ENCODE data around the gene LPAR2. TPM values are rescaled to one million over a fixed set of nuclear protein-coding genes. Genes with fewer than 3 reads are reported as not detected.
"Not testable (repeated sequence)": the region's sequence is repeated elsewhere in the genome, so short reads cannot be mapped to it uniquely, and the experiment has no call there.

LPAR2 gene
- total RNA-seq, 3 donors from 2014 or later, result 10.9 to 30.0 (median 17.1) TPM

DNA sequence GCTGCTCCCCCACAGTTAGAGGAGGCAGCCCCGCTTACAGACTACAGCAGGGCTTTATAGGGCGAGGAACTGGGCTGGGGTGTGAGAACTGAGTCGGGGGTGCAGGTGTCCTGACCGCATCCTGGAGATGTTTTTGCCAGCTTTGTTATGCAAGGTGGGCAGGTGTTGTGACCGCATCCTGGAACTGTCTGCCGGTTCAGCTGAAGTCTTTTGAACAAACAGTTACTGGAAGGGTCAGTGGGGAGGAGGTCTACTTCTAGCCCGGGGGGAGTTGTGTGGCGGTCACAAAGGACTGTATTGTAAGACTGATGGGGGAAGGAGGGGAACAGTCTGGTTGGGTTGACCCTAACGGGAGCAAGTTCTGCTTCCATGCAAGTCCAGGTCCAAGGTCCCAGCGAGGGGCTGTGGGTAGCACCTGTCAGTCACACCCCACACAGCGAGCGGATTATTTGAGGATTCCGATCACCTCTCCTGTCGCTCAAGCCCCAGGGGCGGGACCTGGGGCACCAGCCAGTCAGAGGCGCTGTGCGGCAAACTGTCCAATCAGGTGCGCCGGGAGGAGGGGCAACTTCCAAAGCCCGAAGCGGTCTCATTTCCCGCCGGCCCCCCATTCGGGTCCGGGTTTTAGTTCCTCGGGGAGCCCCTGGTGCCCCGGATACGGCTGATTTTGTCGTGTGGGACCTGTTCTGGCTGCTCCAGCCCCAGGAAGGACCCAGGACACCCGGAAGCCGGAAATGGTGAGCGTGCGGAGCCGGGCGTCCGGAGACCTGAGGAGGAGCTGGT, 40.4 kb upstream of the LPAR2 start, which contains the start of gene ZNF101:
Gene ZNF101 (plus strand): TSS at position 610 of the 783 bp plus-strand sequence. CDS start 125 bp downstream, at position 735.
- ATAC-seq, result peak; percentile 81
- Histone ChIP-seq H3K36me3 (ENCODE audit: low read depth) (no peaks in the 10 kb centered on the region), H3K4me3 (peak within 1 kb of the TSS; percentile 86), H3K4me1 (ENCODE audit: low read depth) (peaks cover 6% of the 10 kb centered on the region), H3K9me3 (no peaks in the 10 kb centered on the region)
- TF ChIP-seq, protein P1, sequence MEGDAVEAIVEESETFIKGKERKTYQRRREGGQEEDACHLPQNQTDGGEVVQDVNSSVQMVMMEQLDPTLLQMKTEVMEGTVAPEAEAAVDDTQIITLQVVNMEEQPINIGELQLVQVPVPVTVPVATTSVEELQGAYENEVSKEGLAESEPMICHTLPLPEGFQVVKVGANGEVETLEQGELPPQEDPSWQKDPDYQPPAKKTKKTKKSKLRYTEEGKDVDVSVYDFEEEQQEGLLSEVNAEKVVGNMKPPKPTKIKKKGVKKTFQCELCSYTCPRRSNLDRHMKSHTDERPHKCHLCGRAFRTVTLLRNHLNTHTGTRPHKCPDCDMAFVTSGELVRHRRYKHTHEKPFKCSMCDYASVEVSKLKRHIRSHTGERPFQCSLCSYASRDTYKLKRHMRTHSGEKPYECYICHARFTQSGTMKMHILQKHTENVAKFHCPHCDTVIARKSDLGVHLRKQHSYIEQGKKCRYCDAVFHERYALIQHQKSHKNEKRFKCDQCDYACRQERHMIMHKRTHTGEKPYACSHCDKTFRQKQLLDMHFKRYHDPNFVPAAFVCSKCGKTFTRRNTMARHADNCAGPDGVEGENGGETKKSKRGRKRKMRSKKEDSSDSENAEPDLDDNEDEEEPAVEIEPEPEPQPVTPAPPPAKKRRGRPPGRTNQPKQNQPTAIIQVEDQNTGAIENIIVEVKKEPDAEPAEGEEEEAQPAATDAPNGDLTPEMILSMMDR (IDR thresholded peaks at IDR 0.05), result no peak
- intact Hi-C loops (cut with DNase I, micrococcal nuclease), result no loop called here
- DNase-seq, result peak; percentile 94 to 97 (median 95)

DNA sequence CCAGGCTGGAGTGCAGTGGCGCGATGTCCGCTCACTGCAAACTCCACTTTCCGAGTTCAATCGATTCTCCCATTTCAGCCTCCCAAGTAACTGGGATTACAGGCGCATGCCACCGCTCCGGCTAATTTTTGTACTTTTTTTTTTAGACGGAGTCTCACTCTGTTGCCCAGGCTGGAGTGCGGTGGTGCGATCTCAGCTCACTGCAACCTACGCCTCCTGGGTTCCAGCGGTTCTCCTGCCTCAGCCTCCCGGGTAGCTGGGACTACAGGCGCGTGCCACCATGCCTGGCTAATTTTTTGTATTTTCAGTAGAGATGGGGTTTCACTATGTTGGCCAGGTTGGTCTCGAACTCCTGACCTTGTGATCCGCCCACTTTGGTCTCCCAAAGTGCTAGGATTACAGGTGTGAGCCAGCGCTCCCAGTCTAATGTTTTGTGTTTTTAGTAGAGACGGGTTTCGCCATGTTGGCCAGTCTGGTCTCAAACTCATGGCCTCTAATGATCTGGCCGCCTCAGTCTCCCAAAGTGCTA, 37.5 kb upstream of the LPAR2 start:
- H3K4me1 ChIP-seq (ENCODE audit: low read depth), result peaks cover 15% of the 10 kb centered on the region
- peak in 1 of 3 donors; percentile 17 for DNase-seq
- ATAC-seq; H3K9me3 ChIP-seq; H3K4me3 ChIP-seq; intact Hi-C loops (cut with DNase I, micrococcal nuclease); H3K36me3 ChIP-seq (ENCODE audit: low read depth): not testable (repeated sequence)

DNA sequence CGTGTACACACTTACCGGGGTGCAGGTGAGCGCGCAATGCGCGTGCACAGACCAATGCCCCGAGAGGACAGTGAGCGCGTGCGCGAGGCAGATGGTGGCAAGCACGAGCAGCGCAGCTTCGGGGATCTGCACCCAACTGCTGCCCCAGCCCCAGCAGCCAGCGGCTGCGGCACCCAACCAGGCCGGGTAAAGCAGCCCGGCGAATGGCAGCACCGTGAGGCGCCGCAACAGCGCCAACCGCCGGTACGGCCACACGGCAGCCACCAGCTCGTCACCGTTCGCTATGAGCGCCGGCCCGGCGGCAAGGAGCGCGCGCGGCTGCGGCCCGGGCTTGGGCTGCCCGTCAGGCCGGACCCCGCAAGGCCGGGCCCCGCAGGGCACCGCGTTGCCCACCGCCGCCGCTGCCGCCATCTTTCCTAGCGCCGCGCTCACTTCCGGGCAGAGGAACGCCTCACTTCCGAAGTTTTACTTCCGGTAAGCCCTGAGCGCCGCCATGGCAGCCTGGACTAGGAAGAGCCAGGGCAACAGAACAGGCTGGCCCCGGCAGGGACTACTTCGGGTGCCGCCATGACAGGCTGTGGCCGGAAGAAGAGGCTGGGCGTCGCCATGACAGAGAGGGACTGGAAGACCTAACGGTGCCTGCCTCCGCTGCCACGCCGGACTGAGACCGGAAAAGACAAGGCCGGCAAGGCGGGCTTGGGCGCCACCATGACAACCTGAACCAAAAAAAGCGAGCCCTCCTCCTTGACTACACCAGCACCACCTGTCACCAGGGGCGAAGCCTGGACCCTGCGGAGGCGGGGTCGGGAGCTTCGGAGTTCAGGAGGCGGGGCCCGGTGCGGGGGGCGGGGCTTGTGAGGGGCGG, 35.5 kb upstream of the LPAR2 start, which contains the start of gene ATP13A1:
Gene ATP13A1 (minus strand): TSS at position 421 of the 865 bp plus-strand sequence. CDS start 10 bp downstream, at position 411.
- intact Hi-C loops (cut with DNase I, micrococcal nuclease), result no loop called here
- H3K36me3 ChIP-seq (ENCODE audit: low read depth), result peaks cover 3% of the 10 kb centered on the region
- peaks cover 9% of the 10 kb centered on the region for H3K4me1 ChIP-seq (ENCODE audit: low read depth)
- no peaks in the 10 kb centered on the region for H3K9me3 ChIP-seq
- TF ChIP-seq, protein P1 (IDR thresholded peaks at IDR 0.05), result peak; percentile 13
- DNase-seq, result peak; percentile 94 to 99 (median 96)
- ATAC-seq, result peak; percentile 90
- H3K4me3 ChIP-seq, result peak within 1 kb of the TSS; percentile 94

DNA sequence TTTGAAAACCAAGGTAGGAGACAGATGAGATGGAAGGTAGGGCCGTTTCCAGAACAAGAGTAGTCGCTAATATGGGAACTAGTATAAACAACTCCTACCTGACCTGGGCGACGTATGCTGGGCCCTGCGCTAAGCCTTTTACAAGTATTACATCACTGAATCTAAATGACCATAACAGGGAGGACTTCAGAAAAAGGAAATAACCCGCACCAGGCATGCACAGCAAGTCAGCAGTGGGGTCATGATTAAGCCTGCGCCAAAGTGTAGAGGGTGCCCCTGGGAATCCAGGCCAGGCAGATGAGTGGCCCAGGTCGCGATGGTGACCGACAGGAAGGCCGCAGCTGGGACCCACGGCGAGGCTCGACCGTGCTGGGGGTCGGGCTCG, 34.8 kb upstream of the LPAR2 start:
- ATAC-seq (no peak), DNase-seq (no peak)
- H3K36me3 ChIP-seq (ENCODE audit: low read depth), result peaks cover 8% of the 10 kb centered on the region
- H3K4me3 ChIP-seq, result peak overlapping the region; percentile 94
- intact Hi-C loops (cut with DNase I, micrococcal nuclease), result no loop called here
- TF ChIP-seq, protein P1 (IDR thresholded peaks at IDR 0.05), result no peak
- no peaks in the 10 kb centered on the region for H3K9me3 ChIP-seq
- H3K4me1 ChIP-seq (ENCODE audit: low read depth), result peaks cover 9% of the 10 kb centered on the region

DNA sequence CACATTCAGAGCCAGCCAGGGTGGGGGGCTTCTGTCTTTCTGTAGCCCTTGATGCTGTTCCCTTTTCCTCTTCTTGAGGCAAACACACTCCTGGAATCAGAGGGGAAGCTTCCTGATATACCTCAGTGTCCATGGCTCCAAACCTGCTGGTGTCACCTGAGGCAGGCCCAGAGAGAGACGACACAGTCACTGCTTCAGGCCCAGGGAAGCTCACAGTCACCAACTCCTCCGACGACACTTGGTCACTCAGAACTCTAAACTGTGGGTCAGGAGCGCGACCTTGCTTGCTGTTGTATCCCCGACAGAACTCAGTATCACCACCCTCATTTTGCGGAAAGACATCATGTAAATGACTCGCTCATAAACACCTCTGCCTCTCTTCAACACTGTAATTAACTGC, 34.3 kb upstream of the LPAR2 start:
- TF ChIP-seq, protein P1 (IDR thresholded peaks at IDR 0.05), result no peak
- H3K4me1 ChIP-seq (ENCODE audit: low read depth), result peaks cover 9% of the 10 kb centered on the region
- no peak overlapping the region for H3K4me3 ChIP-seq
- no peaks in the 10 kb centered on the region for H3K9me3 ChIP-seq
- H3K36me3 ChIP-seq (ENCODE audit: low read depth), result peaks cover 8% of the 10 kb centered on the region
- intact Hi-C loops (cut with DNase I, micrococcal nuclease), result no loop called here
- DNase-seq, result peak in 1 of 3 donors; percentile 22
- no peak for ATAC-seq

Measured in mucosa of descending colon (tissue), 3 donors.